LNCaP clone FGC (cell line): ENCODE measurements around the gene AP1S1.
"Not testable (repeated sequence)": the region's sequence is repeated elsewhere in the genome, so short reads cannot be mapped to it uniquely, and the experiment has no call there.

Experiments used
- DNase-seq: peaks from one replicate; pipeline ENCODE4 v3.0.0-alpha.2; 2011; ENCODE audit warnings: low read depth
- H3K4me3 ChIP-seq: 2 replicates; pipeline ENCODE4 v1.5.1; 2011; ENCODE audit warnings: mild to moderate bottlenecking, low read depth, low read length, control low read depth
- CTCF ChIP-seq: IDR thresholded peaks from 2 replicates; pipeline ENCODE4 v1.5.1; 2012; ENCODE audit warnings: mild to moderate bottlenecking; ENCODE audit not compliant: control insufficient read depth, insufficient read depth; ENCODE audit errors: extremely low read depth

The AP1S1 gene

GRCh38 chr7:101124376-101125056 lies 29.8 kb upstream of the AP1S1 start:
- no peak overlapping the region for H3K4me3 ChIP-seq
- TF ChIP-seq CTCF = no peak
- DNase-seq = no peak

- DNase-seq = no peak
- TF ChIP-seq CTCF = no peak
- no peak overlapping the region for H3K4me3 ChIP-seq
Measured at GRCh38 chr7:101125989-101126650, 28.2 kb upstream of the AP1S1 start.

- no peak within 1 kb of the TSS for H3K4me3 ChIP-seq
- DNase-seq = no peak
- TF ChIP-seq CTCF = no peak
Measured at GRCh38 chr7:101126651-101127459, 27.4 kb upstream of the AP1S1 start, which contains the start of gene SERPINE1. Gene SERPINE1, plus strand, starts transcription at chr7:101127104. Its CDS starts 1,290 bp downstream, at chr7:101128394.

- H3K4me3 ChIP-seq = no peak overlapping the region
- DNase-seq = no peak
- no peak for TF ChIP-seq CTCF
Measured at GRCh38 chr7:101127460-101128039, 26.7 kb upstream of the AP1S1 start.

GRCh38 chr7:101128040-101128834 lies 26.0 kb upstream of the AP1S1 start:
- no peak for TF ChIP-seq CTCF
- DNase-seq = no peak
- no peak overlapping the region for H3K4me3 ChIP-seq

- no peak for TF ChIP-seq CTCF
- no peak overlapping the region for H3K4me3 ChIP-seq
Measured at GRCh38 chr7:101129603-101130117, 24.6 kb upstream of the AP1S1 start.

GRCh38 chr7:101132626-101133600 lies 21.4 kb upstream of the AP1S1 start:
- DNase-seq, H3K4me3 ChIP-seq: not testable (repeated sequence)

More at GRCh38 chr7:101129603-101130117, 24.6 kb upstream of the AP1S1 start:
- no peak for DNase-seq
